Endometrial microvascular endothelial cells (primary cell): ENCODE data around the gene JAG2. TPM values are rescaled to one million over a fixed set of nuclear protein-coding genes. Genes with fewer than 3 reads are reported as not detected.

Experiments
- in situ Hi-C: cut with HindIII; loops from 2 replicates; pipeline ENCODE4 v1.10.0; 2017; ENCODE audit warnings: low sequenced_read_pairs, low pct_unique_long_range_greater_than_20kb; ENCODE audit errors: inconsistent ontology term
- total RNA-seq: library from RNA; depleted of rRNA; stranded (reverse); fragments of >200 nt; gene quantifications from one replicate; pipeline ENCODE4 v1.2.3, GENCODE V29; 2015; ENCODE audit errors: inconsistent ontology term

JAG2 gene
- total RNA-seq, 1 donor from 2014 or later = 15.2 TPM

DNA sequence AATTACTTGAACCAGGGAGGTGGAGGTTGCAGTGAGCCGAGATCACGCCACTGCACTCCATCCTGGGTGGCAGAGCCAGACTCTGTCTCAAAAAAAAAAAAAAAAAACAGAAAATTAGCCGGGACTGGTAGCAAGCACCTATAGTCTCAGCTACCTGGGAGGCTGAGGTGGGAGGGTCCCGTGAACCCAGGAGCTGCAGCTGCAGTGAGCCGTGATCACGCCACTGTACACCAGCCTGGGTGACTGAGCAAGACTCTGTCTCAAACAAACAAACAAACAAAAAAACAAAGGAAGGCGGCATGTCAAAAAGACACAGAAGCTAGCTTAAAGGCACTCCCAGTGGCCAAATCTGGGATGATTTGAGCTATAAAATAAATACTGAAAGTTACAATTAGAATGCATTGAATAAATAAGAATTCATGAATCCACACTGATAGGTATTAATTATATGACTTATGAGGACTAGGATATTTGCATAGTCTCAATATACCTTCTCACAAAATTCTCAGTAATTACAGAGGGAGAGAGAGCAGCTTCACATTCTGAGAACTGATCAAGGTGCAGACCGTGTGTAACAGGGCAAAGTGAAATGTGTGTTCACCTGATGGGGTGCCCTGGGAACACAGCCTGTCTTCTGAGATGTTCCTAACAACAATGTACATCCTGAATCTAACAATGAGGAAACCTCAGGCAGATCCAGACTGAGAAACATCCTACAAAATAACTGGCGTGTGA lies 60.6 kb downstream of the JAG2 start:
- in situ Hi-C loops = no loop called here

DNA sequence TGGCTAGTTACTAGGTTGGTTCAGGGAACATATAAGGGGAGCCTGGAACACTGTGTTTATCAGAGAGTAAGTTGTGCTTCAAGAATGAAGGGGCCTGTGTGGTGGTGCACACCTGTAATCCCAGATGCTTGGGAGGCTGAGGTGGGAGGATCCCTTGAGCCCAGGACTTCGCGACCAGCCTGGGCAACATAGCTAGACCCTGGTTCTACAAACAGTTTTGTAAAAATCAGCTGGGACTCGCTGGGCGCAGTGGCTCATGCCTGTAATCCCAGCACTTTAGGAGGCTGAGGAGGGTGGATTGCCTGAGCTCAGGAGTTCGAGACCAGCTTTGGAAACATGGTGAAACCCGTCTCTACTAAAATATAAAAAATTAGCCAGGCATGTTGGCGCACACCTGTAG lies 61.2 kb downstream of the JAG2 start:
- in situ Hi-C loops = no loop called here

DNA sequence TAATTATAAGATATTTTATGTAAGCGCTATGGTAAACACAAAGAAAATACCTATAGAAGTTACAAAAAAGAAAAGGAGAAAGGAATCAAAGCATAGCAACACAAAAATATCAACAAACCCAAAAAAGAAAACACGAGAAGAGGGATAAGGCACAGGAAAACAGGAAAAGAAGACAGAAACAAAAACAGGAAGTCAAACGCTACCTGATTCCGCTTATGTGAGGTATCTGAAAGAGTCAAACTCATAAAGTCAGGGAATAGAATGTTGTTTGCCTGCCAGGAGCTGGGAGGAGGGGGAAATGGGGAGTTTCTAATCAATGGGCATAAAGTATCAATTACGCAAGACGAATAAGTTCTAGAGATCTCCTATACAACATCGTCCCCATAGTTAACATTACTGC lies 63.4 kb downstream of the JAG2 start:
- in situ Hi-C loops = no loop called here

DNA sequence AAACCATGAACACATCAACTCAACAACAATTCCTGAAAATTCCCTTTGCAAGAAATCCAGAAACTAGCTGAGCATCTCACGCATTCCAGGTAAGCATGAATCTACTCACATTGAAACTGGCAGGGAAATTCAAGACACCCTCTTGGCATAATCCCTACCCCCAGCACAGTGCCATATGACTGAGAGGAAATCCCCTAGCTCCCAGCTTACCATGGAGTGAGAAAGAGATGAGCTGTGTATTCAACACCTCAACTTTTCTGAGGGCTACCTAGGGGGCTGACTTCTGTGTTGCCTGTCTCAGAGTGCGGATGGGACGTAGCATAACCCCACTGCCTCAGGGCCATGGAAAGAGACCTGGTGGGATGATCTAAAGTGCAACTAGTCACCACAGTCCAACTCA lies 65.7 kb downstream of the JAG2 start:
- in situ Hi-C loops = no loop called here

DNA sequence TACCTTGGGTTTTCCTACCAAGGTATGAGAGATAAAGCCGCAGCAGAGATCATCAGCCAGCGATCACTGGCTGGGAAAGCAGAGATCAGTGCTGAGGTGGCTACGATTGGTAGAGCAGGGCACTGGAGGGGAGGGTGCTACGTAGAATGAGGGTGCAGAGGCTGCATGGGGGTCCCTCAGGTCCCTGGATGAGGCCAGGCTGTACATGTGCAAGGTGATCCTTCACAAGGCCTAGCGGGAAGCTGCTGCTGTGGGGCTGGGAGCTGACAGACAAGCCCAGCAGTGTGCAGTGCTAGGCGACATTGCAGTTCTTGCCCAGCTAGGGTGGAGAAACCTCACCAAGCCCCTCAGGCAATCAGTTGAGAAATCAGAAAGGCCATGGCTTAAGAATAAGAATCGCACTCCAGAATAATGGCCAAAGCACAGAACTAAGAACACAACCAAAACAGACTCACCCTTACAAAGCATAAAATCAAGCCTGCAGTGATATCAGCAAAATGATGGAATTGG lies 66.2 kb downstream of the JAG2 start:
- in situ Hi-C loops = no loop called here

DNA sequence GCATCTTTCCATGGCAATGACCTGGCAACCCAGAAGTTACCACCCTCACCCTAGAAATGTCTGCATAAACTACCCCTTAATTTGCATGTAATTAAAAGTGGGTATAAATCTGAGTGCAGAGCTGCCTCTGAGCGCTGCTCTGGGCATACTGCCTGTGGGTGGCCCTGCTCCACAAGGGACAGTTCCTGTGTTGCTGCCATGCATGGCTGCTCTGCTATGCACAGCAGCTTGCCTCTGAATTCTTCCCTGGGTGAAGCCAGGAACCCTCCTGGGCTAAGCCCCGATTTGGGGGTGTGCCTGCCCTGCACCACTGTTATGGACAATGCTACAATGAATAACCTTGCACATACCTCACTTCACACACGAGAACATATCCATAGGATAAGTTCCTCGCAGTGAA lies 67.7 kb downstream of the JAG2 start:
- in situ Hi-C loops = no loop called here

DNA sequence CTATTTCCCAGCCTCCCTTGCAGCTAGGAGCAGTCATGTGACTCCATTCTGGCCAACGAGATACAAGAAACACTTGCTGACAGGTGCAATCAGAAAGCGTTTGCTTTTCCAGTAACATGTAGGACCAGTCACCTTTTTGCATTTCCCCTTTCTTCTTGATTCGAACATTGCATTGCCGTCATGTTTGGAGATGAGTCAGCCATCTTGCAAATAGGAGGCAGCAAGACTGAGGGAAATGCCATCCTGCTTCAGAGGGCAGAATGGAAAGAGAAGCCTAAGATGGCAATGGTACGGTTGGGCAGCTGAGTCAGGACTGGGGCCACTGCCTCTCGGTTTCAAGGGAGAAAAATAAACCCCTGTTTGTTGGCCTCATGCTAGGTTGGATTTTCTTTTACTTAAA lies 68.8 kb downstream of the JAG2 start:
- in situ Hi-C loops = no loop called here

DNA sequence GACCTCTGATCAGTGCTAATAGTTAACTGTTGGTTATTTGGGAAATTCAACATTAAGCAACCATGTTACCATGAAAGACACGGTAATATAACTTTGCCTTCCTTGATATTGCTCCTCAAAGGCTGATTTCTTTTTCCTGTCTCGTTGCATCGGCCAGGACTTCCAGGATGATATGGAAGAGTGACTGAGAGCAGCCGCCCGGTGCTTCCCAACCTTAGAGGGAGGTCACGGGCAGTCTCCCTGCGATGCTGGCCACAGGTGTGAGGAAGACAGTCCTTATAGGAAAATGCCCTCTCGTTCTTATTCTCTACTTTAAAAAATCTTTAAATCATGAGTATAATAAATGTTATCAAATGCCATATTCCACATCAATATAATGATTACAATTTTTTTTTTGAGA lies 70.3 kb downstream of the JAG2 start:
- in situ Hi-C loops = no loop called here

DNA sequence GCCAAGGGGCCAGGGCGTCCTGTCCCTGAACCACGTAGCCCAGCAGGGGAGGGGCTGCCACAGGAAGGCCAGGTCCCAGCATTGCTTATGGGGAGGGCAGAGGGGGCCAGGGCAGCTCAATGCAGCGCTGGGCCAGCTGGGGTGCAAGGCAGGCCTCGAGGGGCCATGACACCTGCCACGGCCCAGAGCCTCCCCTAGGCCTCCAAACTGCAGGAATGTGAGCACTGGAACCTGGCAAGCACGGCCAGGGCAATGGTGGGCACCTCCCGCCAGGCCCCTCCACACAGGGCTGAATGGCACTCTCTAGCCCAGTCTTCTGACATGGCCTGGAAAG lies 70.8 kb downstream of the JAG2 start:
- in situ Hi-C loops = no loop called here

DNA sequence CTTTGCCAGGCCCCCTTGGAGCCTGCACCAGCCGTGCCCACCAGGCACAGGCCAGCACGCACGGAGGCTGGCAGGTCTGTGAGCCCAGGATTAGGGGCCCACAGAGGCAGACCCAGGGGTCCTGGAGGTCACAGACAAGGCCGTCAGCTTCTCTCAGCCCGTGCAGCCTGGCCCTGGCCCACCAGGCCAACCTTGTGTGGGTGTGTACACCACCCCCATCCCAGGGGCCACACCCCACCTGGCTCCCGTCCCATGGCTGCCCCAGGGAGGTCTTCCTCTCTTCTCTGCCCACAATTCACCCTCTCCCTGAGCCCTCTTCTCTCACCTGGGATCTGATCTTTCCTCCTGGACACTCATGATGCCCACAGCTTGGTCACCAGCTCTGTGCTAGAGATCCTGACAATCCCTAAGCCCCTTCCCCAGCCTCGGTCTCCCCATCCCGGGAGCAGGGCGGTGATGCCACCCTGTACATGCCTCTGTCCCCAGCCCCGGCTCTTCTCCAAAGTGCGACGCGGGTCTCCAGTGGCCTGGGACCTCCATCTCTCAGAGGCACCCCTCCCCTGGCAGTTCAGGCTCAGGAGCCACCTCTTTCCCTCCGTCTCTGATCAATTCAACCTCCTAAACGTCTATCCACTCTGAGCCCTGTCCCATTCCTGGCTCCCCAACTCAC lies 72.2 kb downstream of the JAG2 start:
- in situ Hi-C loops = no loop called here

DNA sequence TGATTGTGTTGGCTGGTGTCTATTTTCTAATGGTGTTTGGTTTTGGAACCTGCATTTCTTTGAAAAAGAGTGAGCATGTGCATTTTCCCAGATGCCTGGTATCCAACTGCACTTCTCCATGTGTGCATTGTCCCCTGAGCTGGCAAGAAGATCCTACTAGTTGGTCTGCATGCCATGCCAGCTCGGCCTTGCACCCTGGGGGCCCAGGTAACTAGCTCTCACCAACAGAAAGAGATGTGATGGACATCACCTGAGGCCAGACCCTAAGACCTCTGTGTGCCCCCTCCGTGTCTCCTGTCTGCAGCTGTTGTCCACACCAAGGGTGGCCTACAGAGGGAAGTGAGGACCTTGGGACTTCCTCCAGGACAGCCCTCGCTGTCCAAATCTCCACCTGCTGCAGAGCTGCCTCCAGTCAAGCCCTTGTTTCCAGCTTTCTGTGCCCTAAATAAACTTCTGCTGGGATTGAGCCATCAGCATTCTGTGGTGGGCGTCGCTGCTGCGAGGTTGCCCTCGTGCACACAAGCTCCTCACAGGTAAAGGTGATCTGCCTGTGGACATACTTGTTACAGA lies 73.3 kb downstream of the JAG2 start:
- in situ Hi-C loops = no loop called here

DNA sequence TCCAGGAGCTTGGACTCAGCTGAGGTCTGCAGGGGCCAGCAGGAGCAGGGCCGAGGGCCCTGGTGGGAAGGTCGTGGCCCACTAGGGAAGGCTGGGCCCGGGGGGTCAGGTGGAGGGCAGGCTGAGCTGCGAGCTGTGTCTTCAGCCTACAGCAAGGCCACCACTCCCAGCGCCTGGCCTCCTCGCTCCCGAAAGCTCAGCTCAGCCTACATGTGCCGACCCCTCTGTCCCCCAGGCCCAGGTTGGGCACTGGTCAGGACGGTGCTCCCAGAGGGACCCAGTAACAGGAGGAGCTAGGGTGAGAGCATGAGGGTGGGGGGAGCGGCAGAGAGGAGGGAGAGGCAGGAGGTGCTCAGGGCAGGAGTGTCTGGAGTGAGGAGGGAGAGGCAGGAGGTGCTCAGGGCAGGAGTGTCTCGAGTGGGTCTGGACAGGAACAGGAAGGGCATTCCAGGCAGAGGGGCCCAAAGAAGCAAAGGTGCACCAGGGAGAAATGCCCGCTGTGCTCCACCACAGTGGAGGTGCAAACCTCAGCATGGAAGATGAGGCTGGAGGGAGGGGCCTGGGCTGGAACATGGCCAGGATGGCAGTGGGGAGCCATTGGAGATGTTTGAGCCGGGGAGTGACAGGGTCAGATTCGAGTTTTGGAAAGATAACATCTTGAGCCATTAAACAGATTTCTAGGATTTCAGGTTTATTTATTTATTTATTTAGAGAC lies 74.2 kb downstream of the JAG2 start:
- in situ Hi-C loops = no loop called here

DNA sequence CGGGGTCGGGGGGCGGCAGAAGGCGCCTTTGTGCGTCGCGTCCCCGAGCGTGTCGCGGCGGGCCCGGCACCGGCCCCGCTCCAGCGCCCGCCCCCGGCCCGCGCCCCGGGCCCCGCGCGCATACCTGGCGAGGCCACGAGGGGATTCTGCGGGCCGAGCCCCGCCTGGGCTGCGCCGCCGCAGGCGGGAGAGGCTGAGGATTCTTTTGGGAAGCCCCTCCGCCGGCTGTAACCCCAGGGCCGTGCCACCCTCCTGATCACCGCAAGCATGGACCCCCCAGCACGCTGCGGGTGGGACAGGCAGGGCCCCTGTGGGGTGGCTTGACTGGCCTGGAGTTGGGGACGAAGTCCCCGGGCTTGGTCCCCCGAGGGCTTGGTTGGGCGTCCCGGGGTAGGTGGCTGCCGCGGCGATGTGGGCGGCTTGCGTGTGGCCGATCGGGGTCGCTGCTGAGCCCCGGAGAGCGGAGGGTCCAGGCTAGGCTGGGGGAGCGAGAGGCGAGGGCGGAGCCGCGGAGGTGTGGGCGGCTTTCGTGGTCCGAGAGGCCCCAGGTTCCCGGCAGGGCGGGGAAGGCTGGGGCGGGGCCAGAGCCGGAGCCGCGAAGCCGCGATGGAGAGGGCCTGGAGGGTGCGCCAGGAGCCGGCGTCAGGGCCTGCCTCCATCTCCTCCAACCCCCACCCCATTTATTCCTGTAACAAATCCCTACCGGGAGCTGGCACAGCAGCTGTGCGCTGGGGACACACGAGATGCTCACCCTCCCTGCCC lies 75.0 kb downstream of the JAG2 start:
- in situ Hi-C loops = no loop called here

DNA sequence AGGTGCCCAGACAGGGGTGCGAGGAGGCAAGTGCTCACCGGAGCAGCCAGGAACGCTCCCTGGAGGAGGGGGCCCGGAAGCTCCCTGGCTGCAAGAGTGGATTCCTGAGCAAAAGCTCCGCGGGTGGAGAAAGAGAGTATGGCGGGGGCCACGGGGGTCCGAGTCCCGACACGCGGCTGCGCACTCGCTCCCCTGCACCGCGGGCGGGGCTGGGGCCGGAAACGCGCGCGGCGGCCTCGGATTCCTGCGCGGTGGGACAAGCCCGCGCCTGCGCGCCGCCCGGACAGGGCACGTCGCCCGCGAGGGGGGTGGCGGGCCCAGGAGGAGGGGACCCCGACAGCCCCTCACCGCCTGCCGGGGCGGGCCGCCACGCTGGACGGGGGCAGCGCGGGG lies 75.5 kb downstream of the JAG2 start:
- in situ Hi-C loops = no loop called here

DNA sequence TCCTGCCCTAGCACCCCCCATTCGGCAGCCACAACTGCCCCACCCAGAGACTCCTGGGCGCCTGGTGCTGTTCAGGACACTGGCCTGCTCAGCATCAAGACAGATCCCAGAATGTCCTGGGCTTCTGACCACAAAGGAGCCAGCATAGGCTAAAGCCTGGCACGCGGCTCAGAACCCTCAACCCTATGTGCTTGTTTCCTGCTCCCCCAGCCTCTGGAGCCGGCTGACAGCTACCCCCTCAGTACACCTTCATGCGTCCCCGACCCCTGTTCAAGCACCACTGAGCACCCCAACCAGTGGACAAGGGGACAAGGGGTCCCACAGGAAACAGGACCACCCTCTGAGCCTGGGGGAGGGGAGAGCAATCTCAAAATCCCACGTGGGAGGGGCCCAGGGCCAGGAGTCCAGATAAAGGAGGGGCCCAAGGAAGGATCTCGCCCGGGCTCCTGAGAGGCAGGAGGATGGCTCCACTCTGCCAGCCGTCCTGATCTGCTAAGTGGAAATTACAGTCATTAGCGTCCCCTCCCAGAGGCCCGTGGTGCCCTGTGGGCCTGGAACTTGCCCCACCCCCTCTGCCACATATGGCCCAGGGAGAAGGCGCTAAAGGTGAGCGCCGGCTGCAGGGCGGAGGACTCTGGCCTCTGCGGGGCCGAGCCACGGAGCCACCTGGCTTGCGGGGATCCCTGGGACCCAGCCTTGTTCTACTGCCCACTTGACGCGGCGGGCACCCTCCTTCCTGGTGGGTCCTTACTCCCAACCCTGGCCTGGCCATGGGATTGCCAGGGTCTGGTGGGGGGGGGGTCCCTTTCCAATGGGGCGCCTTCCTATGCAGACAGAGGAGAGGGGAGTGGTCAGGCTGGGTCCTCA lies 76.2 kb downstream of the JAG2 start:
- in situ Hi-C loops = no loop called here

DNA sequence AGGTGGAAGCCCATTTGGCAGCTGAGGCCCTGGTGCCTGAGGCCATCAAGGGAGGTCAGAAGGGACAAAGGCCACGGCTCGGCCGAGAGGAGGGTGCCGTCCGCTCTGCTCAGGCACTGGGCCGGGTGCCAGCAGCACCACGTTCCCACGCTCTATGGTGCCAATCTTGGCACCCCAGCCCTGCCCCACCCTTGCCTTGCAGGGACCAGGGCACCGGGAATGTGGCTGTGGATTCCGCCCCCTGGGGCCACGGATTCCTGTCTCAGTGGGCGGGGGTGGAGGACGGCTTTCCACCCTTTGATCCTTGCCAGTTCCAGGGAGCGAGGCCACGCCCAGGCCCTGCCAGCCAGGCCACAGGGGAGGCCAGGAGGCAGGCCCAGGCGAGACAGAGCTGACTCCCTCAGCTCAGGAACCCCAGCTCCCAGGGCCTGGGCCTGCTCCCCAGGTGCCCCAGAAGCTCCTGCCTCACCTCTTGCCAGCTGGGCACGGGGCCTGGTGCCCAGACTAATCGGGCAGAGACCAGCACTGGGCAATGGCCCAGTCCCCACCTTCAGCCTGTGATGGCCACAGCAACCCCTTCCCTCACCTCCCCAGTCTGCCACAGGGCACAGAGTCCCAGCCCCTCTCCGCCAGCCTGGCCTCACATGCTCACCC lies 76.9 kb downstream of the JAG2 start:
- in situ Hi-C loops = no loop called here

DNA sequence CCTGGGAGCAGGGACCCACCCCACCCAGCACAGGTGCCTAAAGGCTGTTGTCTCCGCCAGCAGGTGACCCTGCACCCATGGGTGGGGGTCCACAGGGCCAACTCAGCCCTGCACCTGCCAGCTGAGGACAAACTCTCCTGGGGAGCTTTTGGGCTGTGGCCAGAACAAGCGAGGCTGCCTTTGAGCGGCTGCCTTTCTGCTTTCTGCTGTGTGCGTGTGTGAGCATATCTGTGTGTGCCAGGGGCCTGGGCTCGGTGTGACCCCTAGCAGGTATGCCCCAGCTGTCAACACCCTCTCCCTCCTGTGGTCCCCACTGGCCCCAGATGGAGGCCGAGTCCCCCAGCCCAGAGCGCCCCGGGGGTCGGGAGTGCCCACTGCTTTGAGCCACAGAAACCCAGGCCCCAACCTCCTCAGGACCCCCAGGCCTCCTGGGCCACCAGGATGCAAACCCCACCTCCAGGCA lies 77.5 kb downstream of the JAG2 start:
- in situ Hi-C loops = no loop called here
